ENCODE data around the gene ARHGAP24. TPM values are rescaled to one million over a fixed set of nuclear protein-coding genes. Genes with fewer than 3 reads are reported as not detected.

ARHGAP24 gene
- total and polyA plus RNA-seq, 2 experiments from 2014 or later: 0.21 to 0.36 TPM

DNA sequence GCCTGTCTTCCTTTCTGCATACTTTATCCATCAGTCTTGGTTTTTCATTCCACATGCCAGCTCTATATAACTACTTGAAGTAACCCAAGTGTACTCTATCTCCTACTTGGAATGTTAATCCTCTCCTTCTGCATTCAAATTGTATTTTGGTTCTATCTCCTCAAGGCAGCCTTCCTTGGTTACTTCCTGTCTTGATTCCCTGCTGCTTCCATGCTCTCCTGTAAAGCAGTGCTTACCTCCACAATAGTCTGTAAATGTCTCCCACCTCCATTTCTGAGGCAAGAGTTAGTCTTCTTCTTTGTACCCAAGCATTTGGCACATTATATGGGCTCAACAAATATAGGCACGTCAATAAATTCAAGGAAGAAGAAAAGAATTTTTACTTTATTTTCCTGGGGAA, 298.4 kb downstream of the ARHGAP24 start (continued):
- no peak for TF ChIP-seq STAT1 (IDR thresholded peaks at IDR 0.05; ENCODE audit: unreplicated experiment)
- TF ChIP-seq EZH2 (IDR thresholded peaks at IDR 0.05; ENCODE audit: low read depth, unreplicated experiment): no peak

DNA sequence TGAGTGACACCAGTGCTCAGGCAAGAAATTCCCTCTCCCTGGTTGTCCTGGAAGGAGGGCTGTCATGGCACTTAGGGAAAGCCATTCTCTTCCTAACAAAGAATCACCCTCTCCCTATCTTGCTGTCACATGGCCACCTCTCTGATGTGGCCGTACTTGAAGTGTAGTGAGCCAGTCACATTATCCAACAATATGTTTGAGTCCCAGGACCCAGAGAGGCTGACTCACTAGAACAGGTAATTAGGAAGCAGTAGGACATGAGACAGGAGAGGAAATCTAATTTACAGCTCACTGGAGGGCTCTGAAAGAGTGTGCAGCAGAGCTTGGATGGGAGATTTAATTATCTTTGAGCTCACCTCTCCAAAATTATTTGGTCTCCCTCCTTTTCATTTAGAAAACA, 299.1 kb downstream of the ARHGAP24 start:
- no peak; the same call in 2 of the 3 replicates for ATAC-seq
- no peak for DNase-seq (ENCODE audit: low spot score)
- H3K4me3 ChIP-seq: no peak overlapping the region
- no peaks in the 10 kb centered on the region for H3K27me3 Mint-ChIP-seq (ENCODE audit: insufficient read depth, low read depth, poor library complexity)
- TF ChIP-seq POLR2AphosphoS5 (IDR thresholded peaks at IDR 0.05; ENCODE audit: low read depth): no peak
- no peak for TF ChIP-seq EZH2 (IDR thresholded peaks at IDR 0.05; ENCODE audit: low read depth, unreplicated experiment)
- TF ChIP-seq, protein P1, sequence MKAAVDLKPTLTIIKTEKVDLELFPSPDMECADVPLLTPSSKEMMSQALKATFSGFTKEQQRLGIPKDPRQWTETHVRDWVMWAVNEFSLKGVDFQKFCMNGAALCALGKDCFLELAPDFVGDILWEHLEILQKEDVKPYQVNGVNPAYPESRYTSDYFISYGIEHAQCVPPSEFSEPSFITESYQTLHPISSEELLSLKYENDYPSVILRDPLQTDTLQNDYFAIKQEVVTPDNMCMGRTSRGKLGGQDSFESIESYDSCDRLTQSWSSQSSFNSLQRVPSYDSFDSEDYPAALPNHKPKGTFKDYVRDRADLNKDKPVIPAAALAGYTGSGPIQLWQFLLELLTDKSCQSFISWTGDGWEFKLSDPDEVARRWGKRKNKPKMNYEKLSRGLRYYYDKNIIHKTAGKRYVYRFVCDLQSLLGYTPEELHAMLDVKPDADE (IDR thresholded peaks at IDR 0.05): no peak
- TF ChIP-seq ZNF114 (CRISPR knock-in tag; IDR thresholded peaks at IDR 0.05): no peak
- TF ChIP-seq NANOG (IDR thresholded peaks at IDR 0.05; ENCODE audit: borderline replicate concordance): no peak
- TF ChIP-seq CREB1 (CRISPR knock-in tag; IDR thresholded peaks at IDR 0.05; ENCODE audit: low read depth): no peak
- TF ChIP-seq STAT1 (IDR thresholded peaks at IDR 0.05; ENCODE audit: unreplicated experiment): no peak
- TF ChIP-seq, protein P2, sequence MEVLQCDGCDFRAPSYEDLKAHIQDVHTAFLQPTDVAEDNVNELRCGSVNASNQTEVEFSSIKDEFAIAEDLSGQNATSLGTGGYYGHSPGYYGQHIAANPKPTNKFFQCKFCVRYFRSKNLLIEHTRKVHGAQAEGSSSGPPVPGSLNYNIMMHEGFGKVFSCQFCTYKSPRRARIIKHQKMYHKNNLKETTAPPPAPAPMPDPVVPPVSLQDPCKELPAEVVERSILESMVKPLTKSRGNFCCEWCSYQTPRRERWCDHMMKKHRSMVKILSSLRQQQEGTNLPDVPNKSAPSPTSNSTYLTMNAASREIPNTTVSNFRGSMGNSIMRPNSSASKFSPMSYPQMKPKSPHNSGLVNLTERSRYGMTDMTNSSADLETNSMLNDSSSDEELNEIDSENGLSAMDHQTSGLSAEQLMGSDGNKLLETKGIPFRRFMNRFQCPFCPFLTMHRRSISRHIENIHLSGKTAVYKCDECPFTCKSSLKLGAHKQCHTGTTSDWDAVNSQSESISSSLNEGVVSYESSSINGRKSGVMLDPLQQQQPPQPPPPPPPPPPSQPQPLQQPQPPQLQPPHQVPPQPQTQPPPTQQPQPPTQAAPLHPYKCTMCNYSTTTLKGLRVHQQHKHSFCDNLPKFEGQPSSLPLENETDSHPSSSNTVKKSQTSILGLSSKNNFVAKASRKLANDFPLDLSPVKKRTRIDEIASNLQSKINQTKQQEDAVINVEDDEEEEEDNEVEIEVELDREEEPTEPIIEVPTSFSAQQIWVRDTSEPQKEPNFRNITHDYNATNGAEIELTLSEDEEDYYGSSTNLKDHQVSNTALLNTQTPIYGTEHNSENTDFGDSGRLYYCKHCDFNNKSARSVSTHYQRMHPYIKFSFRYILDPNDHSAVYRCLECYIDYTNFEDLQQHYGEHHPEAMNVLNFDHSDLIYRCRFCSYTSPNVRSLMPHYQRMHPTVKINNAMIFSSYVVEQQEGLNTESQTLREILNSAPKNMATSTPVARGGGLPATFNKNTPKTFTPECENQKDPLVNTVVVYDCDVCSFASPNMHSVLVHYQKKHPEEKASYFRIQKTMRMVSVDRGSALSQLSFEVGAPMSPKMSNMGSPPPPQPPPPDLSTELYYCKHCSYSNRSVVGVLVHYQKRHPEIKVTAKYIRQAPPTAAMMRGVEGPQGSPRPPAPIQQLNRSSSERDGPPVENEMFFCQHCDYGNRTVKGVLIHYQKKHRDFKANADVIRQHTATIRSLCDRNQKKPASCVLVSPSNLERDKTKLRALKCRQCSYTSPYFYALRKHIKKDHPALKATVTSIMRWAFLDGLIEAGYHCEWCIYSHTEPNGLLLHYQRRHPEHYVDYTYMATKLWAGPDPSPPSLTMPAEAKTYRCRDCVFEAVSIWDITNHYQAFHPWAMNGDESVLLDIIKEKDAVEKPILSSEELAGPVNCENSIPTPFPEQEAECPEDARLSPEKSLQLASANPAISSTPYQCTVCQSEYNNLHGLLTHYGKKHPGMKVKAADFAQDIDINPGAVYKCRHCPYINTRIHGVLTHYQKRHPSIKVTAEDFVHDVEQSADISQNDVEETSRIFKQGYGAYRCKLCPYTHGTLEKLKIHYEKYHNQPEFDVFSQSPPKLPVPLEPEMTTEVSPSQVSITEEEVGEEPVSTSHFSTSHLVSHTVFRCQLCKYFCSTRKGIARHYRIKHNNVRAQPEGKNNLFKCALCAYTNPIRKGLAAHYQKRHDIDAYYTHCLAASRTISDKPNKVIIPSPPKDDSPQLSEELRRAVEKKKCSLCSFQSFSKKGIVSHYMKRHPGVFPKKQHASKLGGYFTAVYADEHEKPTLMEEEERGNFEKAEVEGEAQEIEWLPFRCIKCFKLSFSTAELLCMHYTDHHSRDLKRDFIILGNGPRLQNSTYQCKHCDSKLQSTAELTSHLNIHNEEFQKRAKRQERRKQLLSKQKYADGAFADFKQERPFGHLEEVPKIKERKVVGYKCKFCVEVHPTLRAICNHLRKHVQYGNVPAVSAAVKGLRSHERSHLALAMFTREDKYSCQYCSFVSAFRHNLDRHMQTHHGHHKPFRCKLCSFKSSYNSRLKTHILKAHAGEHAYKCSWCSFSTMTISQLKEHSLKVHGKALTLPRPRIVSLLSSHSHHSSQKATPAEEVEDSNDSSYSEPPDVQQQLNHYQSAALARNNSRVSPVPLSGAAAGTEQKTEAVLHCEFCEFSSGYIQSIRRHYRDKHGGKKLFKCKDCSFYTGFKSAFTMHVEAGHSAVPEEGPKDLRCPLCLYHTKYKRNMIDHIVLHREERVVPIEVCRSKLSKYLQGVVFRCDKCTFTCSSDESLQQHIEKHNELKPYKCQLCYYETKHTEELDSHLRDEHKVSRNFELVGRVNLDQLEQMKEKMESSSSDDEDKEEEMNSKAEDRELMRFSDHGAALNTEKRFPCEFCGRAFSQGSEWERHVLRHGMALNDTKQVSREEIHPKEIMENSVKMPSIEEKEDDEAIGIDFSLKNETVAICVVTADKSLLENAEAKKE (CRISPR knock-in tag; IDR thresholded peaks at IDR 0.05): no peak
- TF ChIP-seq JUNB (IDR thresholded peaks at IDR 0.05; ENCODE audit: unreplicated experiment): no peak
- TF ChIP-seq, protein P3, sequence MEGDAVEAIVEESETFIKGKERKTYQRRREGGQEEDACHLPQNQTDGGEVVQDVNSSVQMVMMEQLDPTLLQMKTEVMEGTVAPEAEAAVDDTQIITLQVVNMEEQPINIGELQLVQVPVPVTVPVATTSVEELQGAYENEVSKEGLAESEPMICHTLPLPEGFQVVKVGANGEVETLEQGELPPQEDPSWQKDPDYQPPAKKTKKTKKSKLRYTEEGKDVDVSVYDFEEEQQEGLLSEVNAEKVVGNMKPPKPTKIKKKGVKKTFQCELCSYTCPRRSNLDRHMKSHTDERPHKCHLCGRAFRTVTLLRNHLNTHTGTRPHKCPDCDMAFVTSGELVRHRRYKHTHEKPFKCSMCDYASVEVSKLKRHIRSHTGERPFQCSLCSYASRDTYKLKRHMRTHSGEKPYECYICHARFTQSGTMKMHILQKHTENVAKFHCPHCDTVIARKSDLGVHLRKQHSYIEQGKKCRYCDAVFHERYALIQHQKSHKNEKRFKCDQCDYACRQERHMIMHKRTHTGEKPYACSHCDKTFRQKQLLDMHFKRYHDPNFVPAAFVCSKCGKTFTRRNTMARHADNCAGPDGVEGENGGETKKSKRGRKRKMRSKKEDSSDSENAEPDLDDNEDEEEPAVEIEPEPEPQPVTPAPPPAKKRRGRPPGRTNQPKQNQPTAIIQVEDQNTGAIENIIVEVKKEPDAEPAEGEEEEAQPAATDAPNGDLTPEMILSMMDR (conservative IDR thresholded peaks at IDR 0.05; ENCODE audit: low read depth in 2 of 2): no peak
- TF ChIP-seq, protein P4, sequence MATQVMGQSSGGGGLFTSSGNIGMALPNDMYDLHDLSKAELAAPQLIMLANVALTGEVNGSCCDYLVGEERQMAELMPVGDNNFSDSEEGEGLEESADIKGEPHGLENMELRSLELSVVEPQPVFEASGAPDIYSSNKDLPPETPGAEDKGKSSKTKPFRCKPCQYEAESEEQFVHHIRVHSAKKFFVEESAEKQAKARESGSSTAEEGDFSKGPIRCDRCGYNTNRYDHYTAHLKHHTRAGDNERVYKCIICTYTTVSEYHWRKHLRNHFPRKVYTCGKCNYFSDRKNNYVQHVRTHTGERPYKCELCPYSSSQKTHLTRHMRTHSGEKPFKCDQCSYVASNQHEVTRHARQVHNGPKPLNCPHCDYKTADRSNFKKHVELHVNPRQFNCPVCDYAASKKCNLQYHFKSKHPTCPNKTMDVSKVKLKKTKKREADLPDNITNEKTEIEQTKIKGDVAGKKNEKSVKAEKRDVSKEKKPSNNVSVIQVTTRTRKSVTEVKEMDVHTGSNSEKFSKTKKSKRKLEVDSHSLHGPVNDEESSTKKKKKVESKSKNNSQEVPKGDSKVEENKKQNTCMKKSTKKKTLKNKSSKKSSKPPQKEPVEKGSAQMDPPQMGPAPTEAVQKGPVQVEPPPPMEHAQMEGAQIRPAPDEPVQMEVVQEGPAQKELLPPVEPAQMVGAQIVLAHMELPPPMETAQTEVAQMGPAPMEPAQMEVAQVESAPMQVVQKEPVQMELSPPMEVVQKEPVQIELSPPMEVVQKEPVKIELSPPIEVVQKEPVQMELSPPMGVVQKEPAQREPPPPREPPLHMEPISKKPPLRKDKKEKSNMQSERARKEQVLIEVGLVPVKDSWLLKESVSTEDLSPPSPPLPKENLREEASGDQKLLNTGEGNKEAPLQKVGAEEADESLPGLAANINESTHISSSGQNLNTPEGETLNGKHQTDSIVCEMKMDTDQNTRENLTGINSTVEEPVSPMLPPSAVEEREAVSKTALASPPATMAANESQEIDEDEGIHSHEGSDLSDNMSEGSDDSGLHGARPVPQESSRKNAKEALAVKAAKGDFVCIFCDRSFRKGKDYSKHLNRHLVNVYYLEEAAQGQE (IDR thresholded peaks at IDR 0.05; ENCODE audit: unreplicated experiment): no peak
- TF ChIP-seq EZH2phosphoT487 (IDR thresholded peaks at IDR 0.05; ENCODE audit: unreplicated experiment): no peak
- no peak for TF ChIP-seq ZNF331 (CRISPR knock-in tag; IDR thresholded peaks at IDR 0.05; ENCODE audit: low read depth)
- H2AFZ ChIP-seq: peak overlapping the region; percentile 23; the same call in 1 of the 2 replicates
- no peak overlapping the region; the same call in 1 of the 2 replicates for H3K27ac ChIP-seq (ENCODE audit: low read depth)
- peaks cover 25% of the 10 kb centered on the region for H3K4me1 ChIP-seq (ENCODE audit: insufficient read depth)
- no peaks in the 10 kb centered on the region for H3K79me2 ChIP-seq (replicated peaks; ENCODE audit: insufficient read depth)
- peak overlapping the region; percentile 83 for H3K27ac Mint-ChIP-seq
- peaks cover 31% of the 10 kb centered on the region for H3K4me1 Mint-ChIP-seq
- no peaks in the 10 kb centered on the region for H3K27me3 ChIP-seq (ENCODE audit: insufficient read depth)
- no peak overlapping the region for H3K4me3 Mint-ChIP-seq
- no peaks in the 10 kb centered on the region for H3K36me3 ChIP-seq (ENCODE audit: insufficient read depth)
- H3K9me3 Mint-ChIP-seq: no peaks in the 10 kb centered on the region; the same call in 2 of the 3 replicates
- H3K4me2 ChIP-seq: peak overlapping the region; percentile 19; the same call in 1 of the 2 replicates
- H3K9me2 ChIP-seq (ENCODE audit: insufficient read depth): no peaks in the 10 kb centered on the region; the same call in 1 of the 2 replicates
- H4K20me1 ChIP-seq (replicated peaks; ENCODE audit: insufficient read depth): no peaks in the 10 kb centered on the region
- H3F3A ChIP-seq (replicated peaks; ENCODE audit: low read depth): no peaks in the 10 kb centered on the region
- H3K36me3 Mint-ChIP-seq (ENCODE audit: low read depth): no peaks in the 10 kb centered on the region
